MCF 10A (cell line): ENCODE results near the gene EHD4. TPM values are rescaled to one million over a fixed set of nuclear protein-coding genes. Genes with fewer than 3 reads are reported as not detected.

Experiments used
- BruUV-seq: library from RNA; stranded (reverse); fragments of 400-500 nt; replicated peaks from 2 replicates; lab custom pipeline; 2021; lab: Mats Ljungman, UMichigan
- CTCF ChIA-PET: fragments of 300-600 bp; sonication (Branson Sonifier 250); formaldehyde crosslinking; extraction: SDS; loops from one replicate; lab custom pipeline; 2021; ENCODE audit warnings: antibody characterized with exemption, inconsistent platforms; lab: Yijun Ruan, JAX
- POLR2A ChIA-PET: fragments of 300-600, 350-650 bp; sonication (Branson Sonifier 250); formaldehyde crosslinking; extraction: SDS; loops from one replicate; lab custom pipeline; 2020; ENCODE audit warnings: antibody characterized with exemption, inconsistent platforms; lab: Yijun Ruan, JAX
- DNase-seq: peaks from one replicate; pipeline ENCODE4 v3.0.0-alpha.2; 2018; ENCODE audit not compliant: unreplicated experiment
- H3K27ac Mint-ChIP-seq: one replicate; pipeline ENCODE4 v1.8.0; 2022; ENCODE audit warnings: mild to moderate bottlenecking, low read depth, mixed read lengths; ENCODE audit not compliant: unreplicated experiment
- H3K27me3 Mint-ChIP-seq: one replicate; pipeline ENCODE4 v1.8.0; 2022; ENCODE audit warnings: mixed read lengths; ENCODE audit not compliant: insufficient read depth, unreplicated experiment
- H3K36me3 Mint-ChIP-seq: one replicate; pipeline ENCODE4 v1.8.0; 2022; ENCODE audit warnings: mild to moderate bottlenecking, moderate library complexity, mixed read lengths; ENCODE audit not compliant: insufficient read depth, unreplicated experiment
- H3K4me1 Mint-ChIP-seq: one replicate; pipeline ENCODE4 v1.8.0; 2022; ENCODE audit warnings: mixed read lengths; ENCODE audit not compliant: insufficient read depth, unreplicated experiment
- H3K4me3 Mint-ChIP-seq: one replicate; pipeline ENCODE4 v1.8.0; 2022; ENCODE audit warnings: mild to moderate bottlenecking, moderate library complexity, mixed read lengths; ENCODE audit not compliant: unreplicated experiment
- H3K9me3 Mint-ChIP-seq: one replicate; pipeline ENCODE4 v1.8.0; 2022; ENCODE audit warnings: mixed read lengths; ENCODE audit not compliant: unreplicated experiment
- CTCF ChIP-seq: fragments of 200-600 bp; IDR thresholded peaks from one replicate; pipeline ENCODE4 v1.8.0; 2022; ENCODE audit warnings: antibody characterized with exemption, mild to moderate bottlenecking; ENCODE audit not compliant: unreplicated experiment
- intact Hi-C: fragments of 100-400 bp; cut with micrococcal nuclease; formaldehyde crosslinking; loops from 2 replicates; pipeline ENCODE4 v1.14.1; 2022
- total RNA-seq: library from RNA; stranded (reverse); gene quantifications from 2 replicates; pipeline ENCODE4 v1.2.3, GENCODE V29; 2022

Gene EHD4
- total RNA-seq, 1 experiment from 2014 or later, result 27.1 TPM

- Mint-ChIP-seq H3K9me3 (no peaks in the 10 kb centered on the region), H3K4me1 (no peaks in the 10 kb centered on the region), H3K4me3 (no peak overlapping the region), H3K27me3 (no peaks in the 10 kb centered on the region), H3K36me3 (no peaks in the 10 kb centered on the region), H3K27ac (no peak overlapping the region)
- TF ChIP-seq CTCF, result no peak
- intact Hi-C loops, result no loop called here
- CTCF ChIA-PET, result no interaction called here
- POLR2A ChIA-PET, result no interaction called here
- BruUV-seq, result no TSS peak
- no peak for DNase-seq
Measured at GRCh38 chr15:41881920-41882688, 90.3 kb downstream of the EHD4 start.

GRCh38 chr15:41881550-41881919 lies 90.8 kb downstream of the EHD4 start:
- no peak for DNase-seq
- Mint-ChIP-seq H3K9me3 (no peaks in the 10 kb centered on the region), H3K4me1 (no peaks in the 10 kb centered on the region)

GRCh38 chr15:41881086-41881485 lies 91.3 kb downstream of the EHD4 start:
- no TSS peak for BruUV-seq

More at GRCh38 chr15:41881550-41881919, 90.8 kb downstream of the EHD4 start:
- ChIA-PET POLR2A (no interaction called here), CTCF (no interaction called here)
- no TSS peak for BruUV-seq
- no peaks in the 10 kb centered on the region for H3K36me3 Mint-ChIP-seq
- H3K27me3 Mint-ChIP-seq, result no peaks in the 10 kb centered on the region
- TF ChIP-seq CTCF, result no peak
- intact Hi-C loops, result no loop called here
- no peak overlapping the region for H3K4me3 Mint-ChIP-seq
- no peak overlapping the region for H3K27ac Mint-ChIP-seq

More at GRCh38 chr15:41881086-41881485, 91.3 kb downstream of the EHD4 start:
- Mint-ChIP-seq H3K27me3 (no peaks in the 10 kb centered on the region), H3K27ac (no peak overlapping the region), H3K4me1 (no peaks in the 10 kb centered on the region), H3K9me3 (no peaks in the 10 kb centered on the region), H3K4me3 (no peak overlapping the region), H3K36me3 (no peaks in the 10 kb centered on the region)
- ChIA-PET CTCF (interaction anchor here (0.7 kb wide), 1 partner anchor 127 kb away, joined by 3 read pairs; no protein-coding TSS in a partner anchor), POLR2A (no interaction called here)
- no peak for TF ChIP-seq CTCF
- intact Hi-C loops, result no loop called here
- DNase-seq, result no peak
